HG02852 (cell line): Measurements from ENCODE around the gene DHRS3.

Source experiments
- ATAC-seq: cut with Tn5 transposase; IDR thresholded peaks from one replicate; pipeline ENCODE4 v1.9.1; 2021; ENCODE audit warnings: mild to moderate bottlenecking, moderate library complexity; ENCODE audit not compliant: unreplicated experiment

DHRS3 gene

DNA sequence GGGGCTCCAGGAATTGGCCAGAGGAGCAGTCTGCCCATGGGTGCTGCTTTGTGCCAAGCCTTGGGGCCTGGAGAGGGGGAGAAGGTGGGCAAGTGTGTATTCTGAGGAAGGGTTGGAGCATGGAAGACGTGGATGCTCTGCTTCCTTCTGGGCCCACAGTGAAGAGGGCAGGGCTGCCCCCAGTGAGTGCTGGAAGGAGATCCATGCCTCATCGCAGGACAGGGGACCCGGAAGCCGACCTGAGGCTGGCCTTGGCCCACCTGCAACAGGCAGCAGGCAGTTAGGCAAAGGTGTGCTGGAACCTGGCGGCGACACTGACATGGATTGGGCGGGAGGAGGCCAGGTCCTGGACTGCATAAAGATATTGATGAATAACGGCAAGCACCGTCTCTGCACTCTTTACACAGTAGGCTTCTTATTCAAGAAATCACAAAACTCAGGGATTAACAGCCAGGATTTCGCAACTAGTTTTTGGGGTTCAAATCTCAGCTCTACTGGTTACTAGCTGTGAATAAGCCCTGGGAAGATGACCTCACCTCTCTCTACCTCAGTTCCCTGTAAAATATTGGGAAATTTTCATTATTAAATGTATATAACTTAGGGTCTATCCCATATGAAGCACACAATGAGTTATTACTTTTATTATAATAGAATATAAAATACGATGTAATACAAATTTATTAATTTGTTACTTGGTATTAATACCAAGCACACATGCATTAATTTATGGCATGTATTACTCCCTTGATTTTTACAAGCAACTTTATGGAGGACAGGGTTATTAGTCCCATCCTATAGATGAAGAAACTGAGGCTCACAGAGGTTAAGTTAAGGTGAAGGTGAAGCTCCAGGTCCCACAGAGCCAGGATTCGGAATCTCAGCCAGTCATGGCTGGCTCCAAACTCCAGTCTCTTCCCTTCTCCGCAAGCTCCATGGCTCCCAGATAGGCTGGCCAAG is 62.3 kb downstream of the DHRS3 start:
- ATAC-seq = no peak

DNA sequence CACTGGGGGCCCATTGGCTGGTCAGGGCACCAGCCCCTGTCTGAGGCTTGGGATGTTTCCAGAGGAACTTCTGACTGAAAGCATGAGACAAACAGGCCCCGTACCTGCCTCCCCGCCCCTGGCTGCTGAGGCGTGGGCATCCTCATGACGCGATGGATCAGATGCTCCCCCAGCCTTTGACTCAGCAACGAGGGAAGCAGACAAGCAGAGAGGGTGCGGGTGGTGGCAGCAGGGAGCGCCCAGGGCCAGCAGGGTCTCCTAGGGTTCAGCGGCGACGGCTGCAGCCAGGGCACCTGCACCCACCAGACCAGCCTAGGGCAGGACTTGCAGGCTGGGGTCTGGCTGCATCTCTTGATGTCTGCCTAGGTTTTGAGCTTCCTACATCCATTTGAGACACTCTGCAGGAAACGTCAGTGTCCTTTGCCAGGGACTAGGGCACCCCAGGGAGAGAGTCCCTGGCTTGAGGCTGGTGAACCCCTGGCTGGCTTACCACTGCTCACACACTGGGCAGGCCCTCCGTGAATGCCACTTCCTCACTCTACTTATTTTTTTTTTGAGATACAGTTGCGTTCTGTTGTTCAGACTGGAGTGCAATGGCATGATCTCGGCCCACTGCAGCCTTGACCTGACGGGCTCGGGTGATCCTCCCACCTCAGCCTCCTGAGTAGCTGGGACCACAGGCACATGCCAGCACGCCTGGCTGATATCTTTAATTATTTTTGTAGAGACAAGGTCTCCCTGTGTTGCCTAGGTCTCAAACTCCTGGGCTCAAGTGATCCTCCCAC is 63.3 kb downstream of the DHRS3 start:
- ATAC-seq = no peak

DNA sequence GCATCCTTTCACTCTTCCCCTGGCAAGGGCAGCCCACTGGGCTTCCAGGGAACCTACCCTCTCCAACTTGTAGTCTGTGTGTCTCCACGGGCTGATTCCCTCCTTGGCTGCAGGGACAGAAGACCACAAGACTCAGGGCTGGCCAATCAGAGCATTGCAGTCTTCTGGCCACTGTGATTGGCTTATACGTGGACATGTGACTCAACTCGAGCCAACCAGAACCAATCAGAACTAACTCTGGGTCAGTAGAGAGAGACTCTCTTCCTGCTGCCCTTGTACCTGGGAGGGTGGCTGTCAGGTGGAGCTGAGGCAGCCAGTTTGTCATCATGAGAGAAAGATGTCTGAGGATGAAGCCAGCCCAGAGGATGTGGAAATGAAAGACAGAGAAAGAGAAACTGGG is 64.0 kb downstream of the DHRS3 start:
- ATAC-seq = no peak

DNA sequence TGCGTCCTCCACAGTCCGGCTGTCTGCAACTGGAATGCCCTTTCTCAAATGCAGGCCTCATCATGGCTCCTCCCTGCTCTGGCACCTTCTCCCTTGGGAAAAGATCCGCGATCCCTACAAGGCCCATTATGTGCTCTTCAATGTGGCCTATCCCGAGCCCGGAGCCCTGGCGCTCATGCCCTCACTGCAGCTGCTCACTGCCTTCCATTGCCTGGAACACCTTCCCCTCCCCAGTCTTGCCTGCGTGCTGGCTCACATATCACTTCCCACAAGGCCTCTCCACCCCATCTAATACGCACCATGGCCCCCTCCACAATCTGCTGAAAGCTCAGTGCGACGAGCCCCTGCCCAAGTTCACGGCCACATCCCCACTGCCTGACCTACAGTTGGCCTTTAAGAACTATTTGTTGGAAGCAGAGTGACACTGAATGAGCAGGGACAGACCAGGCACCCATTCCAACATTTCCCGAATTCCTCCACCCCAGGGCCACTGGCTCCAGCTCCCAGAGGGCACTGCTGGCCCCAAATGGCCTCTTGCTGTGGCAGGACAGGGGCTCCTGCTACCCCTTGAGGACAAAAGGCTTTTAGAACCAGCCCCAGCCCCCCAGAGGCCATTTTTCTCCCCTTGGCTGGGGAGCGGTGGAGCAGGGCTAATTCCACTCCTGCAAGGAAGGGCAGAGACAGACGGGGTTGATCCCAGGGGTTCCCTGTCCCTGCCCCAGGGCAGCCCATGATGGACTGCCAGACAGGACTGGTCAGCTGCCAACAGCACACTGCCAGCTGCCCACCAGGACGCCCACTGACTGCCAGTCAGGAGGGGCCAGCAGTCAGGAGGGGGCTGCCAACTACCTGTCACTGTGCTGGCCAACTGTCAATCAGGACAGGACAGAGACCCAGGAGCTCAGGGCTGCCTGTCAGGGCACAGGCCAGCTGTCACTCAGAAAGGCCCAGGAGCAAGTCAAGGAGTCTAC is 64.8 kb downstream of the DHRS3 start:
- ATAC-seq = no peak

GRCh38 chr1:12552111-12552888 is 65.7 kb downstream of the DHRS3 start:
- ATAC-seq = no peak

- no peak for ATAC-seq
Measured at GRCh38 chr1:12551584-12551983, 66.4 kb downstream of the DHRS3 start.

- no peak for ATAC-seq
Measured at GRCh38 chr1:12549460-12550349, 68.3 kb downstream of the DHRS3 start.

DNA sequence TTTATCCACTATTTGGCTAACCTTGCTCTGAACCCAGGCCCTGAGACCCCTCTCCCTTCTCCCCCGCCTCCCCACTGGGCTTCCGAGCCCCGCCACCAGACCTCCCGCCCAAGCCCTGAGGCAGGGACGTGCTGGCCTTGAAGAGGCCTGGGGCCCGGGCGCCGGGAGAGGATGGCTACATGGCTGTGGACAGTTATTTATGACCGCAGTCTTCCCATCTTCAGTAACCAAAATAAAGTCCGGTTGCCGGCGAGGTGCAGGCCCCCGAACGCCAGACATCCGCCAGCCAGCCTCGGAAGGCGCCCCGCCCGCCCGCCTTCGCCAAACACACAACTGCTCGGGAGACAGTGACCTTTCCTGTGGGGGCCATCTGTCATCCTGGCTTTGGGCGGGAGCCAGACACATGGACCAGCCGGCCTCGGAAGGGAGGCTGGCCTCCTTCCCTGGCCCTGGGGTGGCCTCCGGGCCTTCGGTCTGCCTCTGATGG is 69.0 kb downstream of the DHRS3 start:
- no peak for ATAC-seq

DNA sequence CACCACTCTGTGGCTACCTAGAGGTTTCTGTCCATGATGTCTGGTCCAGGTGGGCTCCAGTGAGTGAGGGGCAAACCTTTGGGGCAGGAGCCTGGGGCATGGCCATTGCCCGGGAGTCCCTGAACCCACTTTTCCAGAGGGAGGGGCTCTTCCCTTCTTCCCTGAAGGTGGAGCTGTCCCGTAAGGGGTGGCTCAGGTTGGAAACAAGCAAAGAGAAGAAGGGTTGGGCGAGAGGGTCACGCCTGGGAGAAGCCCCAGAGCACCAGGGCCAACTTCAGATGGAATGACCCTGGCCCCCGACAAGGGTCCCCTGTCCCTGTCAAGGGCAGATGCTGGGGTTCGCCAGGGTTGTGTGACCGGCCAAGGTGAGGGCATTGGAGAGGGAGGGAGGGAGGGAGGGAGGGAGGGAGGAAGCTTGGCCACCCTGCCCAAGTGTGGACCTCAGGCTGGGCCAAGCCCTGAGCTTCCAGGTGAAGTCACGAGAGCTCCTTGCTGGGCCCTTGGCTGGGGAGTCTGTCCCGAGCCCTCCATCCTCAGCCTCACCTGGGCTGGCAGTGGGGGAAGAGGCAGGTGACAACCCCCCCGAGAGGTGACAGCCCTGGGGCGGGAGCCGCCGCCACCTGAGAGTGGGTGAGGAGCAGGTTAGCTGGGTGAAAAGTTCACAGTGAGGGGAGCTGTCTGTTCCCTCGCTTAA is 69.6 kb downstream of the DHRS3 start:
- no peak for ATAC-seq

DNA sequence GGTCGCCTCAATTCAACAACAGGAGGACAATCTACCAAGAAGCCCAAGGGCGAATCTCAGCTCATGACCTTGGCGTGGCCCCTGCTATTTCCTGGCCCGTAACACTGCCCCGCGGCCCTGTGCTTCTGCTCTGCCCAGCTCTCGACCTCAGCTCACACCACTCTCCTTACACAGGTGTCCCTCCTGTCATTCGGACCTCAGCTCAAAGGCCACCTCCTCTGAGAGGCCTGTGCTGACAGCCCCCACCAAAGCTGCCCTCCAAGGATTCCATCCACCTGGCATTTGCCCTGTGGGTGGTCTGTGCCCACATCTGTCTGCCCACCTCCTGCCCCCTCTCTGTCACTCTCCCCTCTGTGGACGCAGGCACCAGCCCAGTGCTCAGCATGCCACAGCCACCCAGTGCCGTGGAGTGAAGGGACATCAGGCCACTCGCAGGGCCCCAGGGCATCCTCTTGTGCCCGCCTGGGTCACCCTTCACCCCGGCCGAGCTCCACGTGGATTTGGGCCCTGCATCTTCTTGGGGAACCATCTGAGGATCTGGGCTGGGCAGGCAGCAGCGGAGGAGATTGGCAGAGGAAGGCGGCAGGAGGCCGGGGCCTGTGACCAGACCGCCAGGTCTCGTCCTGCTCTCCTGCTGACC is 70.3 kb downstream of the DHRS3 start:
- ATAC-seq = no peak

DNA sequence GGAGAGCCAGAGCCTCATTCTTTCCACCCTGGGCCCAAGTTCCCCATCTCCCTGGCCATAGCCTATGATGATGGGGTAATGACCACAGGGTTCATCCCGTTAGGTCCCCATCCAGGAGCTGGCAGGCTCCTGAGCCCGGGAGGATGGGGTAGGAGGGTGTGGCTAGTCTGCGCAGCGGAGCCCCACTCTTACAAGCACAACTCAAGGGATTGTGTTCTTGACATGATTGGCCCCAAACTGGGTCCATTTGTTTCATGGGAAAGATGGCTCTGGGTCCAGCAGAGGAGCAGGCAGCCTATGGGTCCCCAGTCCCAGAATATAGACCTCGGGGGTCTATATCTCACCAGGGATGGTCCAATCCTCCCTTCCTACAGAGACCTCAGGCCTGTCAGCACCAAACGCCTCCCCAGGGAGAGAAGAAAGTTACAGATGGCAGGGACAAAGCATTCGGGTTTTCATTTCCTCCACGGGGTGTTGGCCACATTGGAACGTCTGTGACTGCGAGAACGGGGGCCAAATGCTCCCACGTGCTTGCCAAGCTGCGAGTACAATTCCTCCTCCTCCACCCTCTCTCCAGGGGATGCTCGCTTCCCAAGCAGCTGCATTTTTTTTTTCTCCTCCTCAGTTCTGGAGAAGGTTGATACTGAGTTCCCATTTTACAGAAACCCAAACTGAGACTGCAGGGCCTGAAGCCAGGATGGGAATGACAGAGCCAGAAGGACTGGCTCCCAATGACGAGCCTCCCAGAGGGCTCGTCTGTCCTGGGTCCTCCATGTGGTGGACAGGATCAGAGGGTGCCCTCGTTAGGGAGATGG is 71.0 kb downstream of the DHRS3 start:
- no peak for ATAC-seq

DNA sequence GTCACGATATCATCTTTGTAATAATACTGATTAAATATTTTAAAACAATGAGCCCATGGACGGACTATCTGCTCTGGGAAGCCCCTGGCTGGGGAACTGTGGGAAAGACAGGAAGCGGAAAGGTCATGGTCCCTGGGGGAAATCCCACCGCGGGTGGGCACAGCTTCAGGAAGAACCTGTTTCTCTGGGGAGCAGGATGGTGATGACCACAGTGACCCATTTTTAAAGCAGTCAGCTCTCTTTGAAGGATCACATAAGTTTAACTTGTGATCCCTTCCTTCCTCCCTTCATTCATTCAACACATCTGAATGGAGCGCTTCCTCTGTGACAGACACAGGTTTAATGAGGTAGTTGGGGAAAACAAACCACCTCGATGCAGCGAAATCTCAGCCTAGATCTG is 73.0 kb downstream of the DHRS3 start:
- ATAC-seq = no peak

DNA sequence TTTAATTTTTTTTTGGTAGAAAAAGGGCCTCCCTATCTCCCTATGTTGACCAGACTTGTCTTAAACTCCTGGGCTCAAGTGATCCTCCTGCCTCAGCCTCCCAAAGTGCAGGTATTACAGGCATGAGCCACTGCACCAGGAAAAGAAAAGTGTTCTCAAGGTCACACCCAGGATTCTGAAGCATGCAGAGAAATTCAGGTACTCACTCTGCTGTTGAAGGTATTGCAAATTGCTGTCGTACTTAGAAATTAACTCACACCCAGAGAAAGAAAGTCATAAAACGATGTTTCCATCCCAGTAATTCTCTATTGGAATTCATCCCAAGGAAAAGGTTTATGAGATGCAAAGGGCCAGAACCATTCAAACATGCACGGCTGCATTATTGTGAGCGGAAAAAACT is 73.7 kb downstream of the DHRS3 start:
- ATAC-seq = no peak

DNA sequence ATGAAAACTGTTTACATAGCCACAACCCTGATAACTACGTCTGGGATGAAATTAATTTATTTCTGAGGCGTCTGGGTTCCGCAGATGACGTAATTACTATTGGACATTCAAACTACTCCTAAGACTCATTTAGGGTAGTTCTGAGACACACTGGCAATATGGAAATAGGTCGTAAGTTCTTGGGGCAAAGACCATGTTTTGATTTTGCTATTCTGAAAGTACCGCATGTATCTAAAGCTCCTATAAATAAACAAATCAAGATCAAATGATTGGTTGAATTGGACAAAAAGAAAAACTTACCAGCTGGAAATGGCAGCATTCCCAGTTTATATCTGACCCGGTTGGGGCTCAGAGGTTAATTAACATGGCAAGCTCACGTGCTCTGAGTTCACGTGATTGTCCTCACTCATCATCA is 74.3 kb downstream of the DHRS3 start:
- ATAC-seq = no peak

DNA sequence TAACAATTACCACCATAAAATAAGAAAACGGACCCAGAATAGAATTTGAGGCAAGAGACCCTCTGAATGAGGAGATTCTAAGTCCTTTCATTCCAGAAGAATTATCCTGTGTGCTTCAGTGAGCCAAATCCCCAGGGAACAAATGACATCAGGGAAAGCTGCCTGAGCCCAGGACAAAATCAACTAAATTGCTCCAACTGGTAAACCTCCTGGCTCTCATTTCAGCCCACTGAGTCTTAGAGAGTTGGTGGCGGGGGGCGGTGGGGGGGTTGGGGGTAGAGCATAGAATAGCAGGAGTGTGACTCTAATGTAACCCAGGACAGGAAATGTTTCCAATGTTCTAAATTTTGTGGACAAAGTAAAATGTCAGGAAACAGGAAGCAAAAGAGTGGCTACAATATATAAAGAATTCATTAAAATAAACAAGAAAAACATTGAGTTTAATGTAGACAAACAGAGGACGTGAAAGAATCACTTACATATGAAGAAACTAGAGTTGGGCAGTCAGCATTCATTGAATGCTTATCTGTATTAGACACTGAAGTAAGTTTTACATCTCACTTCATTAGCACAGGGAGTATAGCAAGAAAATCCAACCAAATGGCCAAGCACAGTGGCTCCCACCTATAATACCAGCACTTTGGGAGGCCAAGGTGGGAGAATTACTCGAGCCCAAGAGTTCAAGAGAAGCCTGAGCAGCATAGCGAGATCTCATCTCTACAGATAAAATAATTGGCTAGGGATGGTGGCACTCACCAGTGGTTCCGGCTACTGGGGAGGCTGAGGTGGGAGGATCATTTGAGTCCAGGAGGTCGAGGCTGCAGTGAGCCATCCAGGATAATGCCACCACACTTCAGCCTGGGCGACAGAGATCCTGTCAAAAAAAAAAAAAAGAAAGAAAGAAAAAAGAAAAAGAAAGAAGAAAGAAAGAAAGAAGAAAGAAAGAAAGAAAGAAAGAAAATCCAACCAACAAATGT is 75.1 kb downstream of the DHRS3 start:
- ATAC-seq = no peak

GRCh38 chr1:12542138-12542465 is 75.9 kb downstream of the DHRS3 start:
- no peak for ATAC-seq
